HG03520 (cell line): ENCODE measurements around the gene TSHR.
A peak's percentile ranks its signal among the peaks of the same experiment; 100 is the strongest.

ENCODE experiments used
- ATAC-seq: cut with Tn5 transposase; IDR thresholded peaks from one replicate; pipeline ENCODE4 v1.9.1; 2021; ENCODE audit warnings: mild to moderate bottlenecking, moderate library complexity; ENCODE audit not compliant: unreplicated experiment

TSHR gene

GRCh38 chr14:81172353-81172752, 216.9 kb downstream of the TSHR start:
- peak; percentile 35 for ATAC-seq

DNA sequence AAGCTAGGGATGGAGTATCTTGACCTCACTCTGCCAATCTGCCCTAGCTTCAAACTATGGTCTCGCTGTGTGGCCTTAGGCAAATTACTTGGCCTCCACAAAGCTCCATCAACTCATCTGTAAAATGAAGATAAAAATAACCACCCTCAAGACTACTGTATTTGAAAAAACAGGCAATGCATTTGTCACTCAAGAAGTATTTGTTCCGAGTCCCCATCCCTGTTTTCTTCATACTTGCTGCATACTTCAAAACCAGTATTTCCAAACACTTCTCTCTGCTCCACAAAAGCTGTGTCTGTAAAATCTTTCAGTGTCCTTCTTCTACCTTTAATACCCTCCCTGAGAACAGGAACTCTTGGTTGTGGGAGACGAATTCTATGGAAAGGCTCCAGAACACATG, 217.5 kb downstream of the TSHR start:
- ATAC-seq = peak; percentile 11

DNA sequence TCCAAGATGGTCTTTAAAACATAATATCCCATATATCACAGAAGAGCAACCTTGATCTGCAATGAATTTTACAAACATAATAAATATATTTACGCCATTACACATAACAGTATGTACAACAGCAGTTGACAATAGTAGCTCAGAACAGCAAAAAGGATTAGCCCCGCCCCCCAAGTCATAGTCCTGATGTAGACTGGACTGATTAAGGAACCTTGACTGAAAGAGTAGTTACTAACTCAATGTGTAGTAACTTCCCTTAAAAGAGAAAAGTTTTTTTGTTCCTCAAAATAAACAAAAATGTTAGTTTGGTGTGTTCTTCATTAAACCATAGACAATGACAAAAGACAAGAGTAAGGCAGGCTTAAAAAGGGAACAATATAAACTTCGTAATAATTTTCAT, 220.8 kb downstream of the TSHR start:
- no peak for ATAC-seq

GRCh38 chr14:81177225-81177624, 221.8 kb downstream of the TSHR start:
- ATAC-seq = no peak

DNA sequence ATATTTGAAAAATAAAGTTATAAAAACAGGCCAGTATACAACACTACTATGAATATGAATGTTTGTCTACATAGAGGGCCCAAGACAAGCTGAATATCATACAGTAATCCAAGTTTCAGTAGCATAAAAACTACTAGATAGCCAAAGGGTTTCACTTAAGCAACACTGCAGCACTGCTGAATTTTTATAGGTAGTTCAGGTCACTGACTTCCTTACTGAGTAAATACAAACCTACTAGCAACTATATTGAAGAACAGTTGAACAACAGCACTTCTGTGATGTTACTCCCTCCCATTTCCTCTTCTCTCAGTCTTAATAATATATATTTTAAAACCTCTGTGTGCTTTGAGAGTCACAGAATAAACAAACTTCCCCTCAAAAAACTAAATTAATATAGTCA, 222.6 kb downstream of the TSHR start:
- no peak for ATAC-seq

DNA sequence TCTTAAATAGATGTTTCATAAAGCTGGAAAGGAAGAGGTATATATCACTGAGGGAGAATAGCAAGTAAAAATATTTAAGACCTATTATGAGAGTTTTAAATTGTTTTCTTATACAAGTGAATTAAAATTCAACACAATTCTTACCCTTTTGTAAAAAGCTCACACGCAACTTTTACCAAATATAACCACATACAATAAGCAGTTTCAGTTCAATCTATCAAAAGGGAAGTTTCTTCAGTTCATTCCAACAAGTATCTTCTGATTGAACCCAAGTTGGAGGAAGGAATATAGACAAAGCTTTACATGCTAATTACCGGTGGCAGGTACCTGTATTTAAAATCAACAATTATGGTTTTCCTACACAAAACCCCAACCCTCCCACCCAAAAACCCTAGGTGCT, 224.2 kb downstream of the TSHR start:
- ATAC-seq = no peak

DNA sequence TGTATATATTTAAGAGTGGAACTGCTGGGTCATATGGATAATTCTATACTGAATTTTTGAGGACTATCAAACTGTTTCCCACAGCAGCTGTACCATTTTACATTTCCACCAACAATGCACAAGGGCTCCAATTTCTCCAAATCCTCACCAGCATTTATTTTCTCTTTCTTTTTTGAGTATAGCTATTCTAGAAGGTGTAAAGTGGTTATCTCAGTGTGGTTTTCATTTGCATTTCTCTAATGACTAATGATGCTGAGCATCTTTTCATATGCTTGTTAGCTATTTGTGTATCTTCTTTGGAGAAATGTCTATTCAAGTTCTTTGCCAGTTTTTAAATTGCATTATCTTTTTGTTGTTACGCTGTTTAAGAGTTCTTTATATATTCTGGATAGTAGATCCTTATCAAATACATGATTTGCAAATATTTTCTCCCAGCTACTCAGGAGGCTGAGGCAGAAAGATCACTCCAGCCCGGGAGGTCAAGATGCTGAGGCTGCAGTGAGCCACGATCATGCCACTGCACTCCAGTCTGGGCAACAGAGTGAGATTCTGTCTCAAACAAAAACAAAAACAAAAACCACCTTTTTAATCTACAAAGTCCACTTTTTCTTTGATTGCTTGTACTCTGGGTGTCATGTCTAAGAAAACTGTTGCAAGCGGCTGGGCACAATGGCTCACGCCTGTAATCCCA, 232.6 kb downstream of the TSHR start:
- ATAC-seq = peak; percentile 83

DNA sequence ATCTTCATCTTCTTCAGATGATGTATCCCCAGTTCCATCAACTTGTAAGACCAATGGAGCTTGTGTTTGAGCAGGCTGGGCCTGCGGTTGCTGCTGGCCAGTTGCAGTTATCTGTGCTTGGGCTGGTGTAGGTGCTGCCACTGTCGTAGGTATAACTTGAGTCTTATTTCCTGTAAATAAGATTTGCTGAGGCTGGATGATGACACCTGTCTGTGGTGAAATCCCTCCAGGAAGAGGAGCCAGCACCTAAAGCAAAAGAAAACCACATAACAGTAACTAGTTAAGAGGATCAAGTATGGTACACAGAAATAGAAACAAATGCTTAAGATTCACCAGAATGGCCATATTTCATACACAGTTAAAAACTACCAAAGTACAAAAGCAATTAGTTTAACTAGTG, 237.2 kb downstream of the TSHR start:
- no peak for ATAC-seq

DNA sequence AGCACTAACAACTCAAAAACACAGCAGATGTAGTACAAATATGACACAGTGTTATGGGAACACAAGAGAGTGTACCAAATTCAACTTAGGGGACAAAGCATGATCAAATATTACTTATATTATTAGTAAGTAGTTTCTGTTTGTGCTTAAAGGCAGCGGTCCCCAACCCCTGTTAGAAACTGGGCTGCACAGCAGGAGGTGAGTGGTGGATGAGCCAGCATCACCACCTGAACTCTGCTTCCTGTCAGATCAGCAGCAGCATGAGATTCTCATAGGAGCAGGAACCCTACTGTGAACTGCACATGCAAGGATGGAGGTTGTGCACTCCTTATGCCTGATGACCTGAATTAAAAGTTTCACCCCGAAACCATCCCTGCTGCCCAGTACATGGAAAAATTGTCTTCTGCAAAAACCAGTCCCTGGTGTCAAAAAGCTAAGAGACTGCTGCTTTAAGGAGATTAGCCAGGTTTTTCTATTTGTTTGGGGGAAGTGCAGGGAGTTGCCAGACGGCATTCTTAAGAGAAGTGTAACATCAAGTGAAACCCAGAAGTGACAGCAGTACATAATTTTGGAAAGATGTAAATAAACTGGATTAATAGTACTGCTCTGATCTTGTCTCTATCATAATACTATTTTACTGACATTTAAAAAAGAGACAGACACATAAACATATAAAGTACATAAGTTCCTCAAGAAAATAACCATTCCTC, 238.7 kb downstream of the TSHR start:
- no peak for ATAC-seq
